Measurements from ENCODE around the gene SMARCD3. TPM values are rescaled to one million over a fixed set of nuclear protein-coding genes. Genes with fewer than 3 reads are reported as not detected.

SMARCD3 gene
- 145 TPM for total RNA-seq

DNA sequence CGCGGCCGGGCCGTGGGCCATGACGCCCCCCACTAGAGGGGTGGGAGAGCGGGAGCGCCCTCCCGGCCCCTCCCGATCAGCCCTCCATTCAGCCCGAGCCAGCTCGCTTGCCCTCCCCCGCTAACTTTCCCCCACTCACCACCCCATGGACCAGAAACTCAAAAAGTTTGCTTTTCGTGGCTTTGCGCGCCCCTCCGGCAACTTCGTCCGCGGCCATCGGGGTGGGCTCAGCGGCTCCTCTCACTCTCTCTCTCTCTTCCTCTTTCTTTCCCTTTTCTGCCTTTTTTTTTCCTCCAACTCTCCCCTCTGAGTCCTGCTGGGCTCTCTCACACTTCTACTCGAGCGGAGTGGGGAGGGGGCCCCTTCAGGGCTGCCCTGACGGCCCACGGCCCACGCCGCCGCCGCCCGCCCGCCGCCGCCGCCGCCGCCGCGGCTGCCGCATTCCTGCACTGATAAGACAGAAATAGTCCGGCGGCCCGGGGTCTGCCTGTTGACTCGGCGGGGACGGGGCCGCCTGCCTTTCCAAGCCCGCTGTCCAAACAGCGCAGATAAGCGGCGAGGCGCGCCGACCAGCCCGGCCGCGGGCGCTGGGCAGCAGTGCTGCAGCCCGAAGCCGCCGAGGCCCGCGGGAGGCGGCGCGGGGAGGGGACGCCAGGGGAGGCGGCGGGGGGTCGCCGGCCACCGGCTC, at the start of gene SMARCD3:
TSS of gene SMARCD3 (minus strand) at position 349 of the 688 bp plus-strand sequence. CDS start at position 217, 132 bp downstream.
- DNase-seq (ENCODE audit: low spot score in 2 of 2) (peak; percentile 76 to 86), FAIRE-seq (no peak)

- no peak for DNase-seq (ENCODE audit: low spot score in 2 of 2)
- FAIRE-seq = no peak
These were observed 47.9 kb upstream of the SMARCD3 start for GRCh38 chr7:151296202-151296992.

GRCh38 chr7:151292850-151293249, 44.4 kb upstream of the SMARCD3 start:
- FAIRE-seq = no peak
- no peak for DNase-seq (ENCODE audit: low spot score in 2 of 2)

DNA sequence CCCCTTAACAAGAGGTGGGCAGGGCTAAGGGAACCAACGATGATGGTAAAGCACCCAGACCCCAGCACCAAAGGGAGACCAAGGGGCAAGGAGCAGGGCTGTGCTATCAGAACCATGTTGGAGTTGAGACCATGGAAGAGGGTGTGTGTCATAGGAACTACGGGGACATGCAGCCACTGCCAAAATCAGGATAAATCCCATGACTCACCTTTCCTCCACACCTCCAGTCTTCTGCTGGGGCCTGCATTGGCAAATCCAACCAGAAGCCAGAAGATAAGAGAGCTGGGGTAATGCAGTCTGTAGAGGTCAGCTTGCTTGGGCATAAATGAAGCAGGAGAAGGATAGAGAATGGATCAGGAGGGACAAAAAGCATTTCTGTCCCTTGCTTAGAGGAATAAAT, 42.7 kb upstream of the SMARCD3 start:
- FAIRE-seq = no peak

GRCh38 chr7:151290355-151290760, 41.9 kb upstream of the SMARCD3 start:
- DNase-seq (ENCODE audit: low spot score in 2 of 2) (no peak), FAIRE-seq (no peak)

More for the DNA sequence above, 42.7 kb upstream of the SMARCD3 start:
- no peak for DNase-seq (ENCODE audit: low spot score in 2 of 2)

DNA sequence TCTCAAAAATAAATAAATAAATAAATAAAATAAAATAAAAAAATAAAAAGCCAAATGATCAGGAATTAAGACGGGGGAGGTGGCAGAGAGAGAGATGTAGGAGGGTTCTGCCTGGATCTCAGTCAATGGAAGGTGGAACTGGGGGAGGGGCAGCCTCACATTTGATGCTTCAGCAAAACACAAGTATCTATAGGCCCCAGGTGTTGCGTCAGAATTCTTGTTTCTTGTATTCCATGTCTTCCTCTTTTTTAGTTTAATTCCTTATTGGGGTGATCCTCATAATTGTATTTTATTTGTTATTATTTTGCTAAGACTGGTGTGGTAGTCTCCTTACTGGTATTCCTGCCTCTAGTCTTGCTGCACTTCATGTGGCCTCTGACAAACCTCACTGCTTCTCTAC, 41.4 kb upstream of the SMARCD3 start:
- DNase-seq (ENCODE audit: low spot score in 2 of 2) = no peak
- no peak for FAIRE-seq

- DNase-seq (ENCODE audit: low spot score in 2 of 2) (no peak), FAIRE-seq (no peak)
These were observed 37.7 kb upstream of the SMARCD3 start for GRCh38 chr7:151286148-151286547.

- DNase-seq (ENCODE audit: low spot score in 2 of 2) = no peak
- FAIRE-seq = no peak
These were observed 34.8 kb upstream of the SMARCD3 start for GRCh38 chr7:151283302-151283701.

DNA sequence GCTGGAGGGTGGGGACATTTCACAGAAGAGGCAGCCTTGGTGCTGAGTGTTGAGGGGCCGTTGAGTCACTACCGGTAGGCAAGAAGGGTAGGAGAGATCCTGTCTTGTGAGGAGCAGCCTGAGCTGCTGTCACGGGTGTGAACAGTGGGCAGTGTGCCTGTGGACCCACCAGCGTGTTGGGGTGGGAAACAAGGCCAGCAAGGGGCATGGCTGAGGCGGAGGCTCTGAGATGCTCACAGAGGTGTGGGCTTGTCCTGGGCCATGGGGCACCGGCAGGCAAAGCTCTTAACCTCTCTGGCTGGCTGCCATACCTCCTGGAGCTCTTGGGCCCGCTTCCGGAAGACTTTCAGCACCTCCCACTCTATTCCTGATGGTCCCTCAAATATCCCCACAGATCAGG, 33.6 kb upstream of the SMARCD3 start:
- FAIRE-seq (no peak), DNase-seq (ENCODE audit: low spot score in 2 of 2) (no peak)

DNA sequence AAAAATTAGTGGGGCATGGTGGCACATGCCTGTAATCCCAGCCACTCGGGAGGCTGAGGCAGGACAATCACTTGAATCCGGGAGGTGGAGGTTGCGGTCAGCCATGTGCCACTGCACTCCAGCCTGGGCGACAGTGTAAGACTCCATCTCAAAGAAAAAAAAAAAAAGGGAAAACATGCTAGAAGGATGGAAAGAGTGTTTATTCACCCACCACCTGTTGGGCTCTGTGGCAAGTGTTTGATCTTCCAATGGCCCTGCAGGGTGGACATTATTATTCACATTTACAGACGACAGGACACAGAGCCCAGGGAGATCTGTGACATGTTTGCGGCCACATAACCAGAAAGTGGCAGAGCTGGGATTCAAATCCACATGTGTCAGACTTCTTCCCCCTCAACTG, 33.2 kb upstream of the SMARCD3 start:
- FAIRE-seq (no peak), DNase-seq (ENCODE audit: low spot score in 2 of 2) (no peak)

GRCh38 chr7:151280388-151281019, 32.0 kb upstream of the SMARCD3 start:
- FAIRE-seq (no peak), DNase-seq (ENCODE audit: low spot score in 2 of 2) (no peak)

GRCh38 chr7:151279868-151280267, 31.4 kb upstream of the SMARCD3 start:
- FAIRE-seq = no peak
- DNase-seq (ENCODE audit: low spot score in 2 of 2) = no peak

DNA sequence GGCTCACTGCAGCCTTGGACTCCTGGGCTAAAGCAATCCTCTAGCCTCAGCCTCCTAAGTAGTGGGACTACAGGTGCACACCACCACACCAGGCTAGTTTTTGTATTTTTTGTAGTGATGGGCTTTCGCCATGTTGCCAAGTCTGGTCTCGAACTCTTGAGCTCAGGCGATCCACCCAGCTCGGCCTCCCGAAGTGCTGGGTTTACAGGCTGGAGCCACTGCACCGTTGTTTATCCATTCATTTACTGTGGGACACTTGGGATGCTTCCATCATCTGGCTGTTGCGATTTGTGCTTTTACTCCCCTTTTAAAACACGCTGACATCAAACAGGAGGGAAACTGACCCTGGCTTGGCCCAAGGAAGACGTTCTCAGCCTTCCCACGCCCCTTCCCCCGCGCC, 30.5 kb upstream of the SMARCD3 start:
- no peak for DNase-seq (ENCODE audit: low spot score in 2 of 2)
- no peak for FAIRE-seq

DNA sequence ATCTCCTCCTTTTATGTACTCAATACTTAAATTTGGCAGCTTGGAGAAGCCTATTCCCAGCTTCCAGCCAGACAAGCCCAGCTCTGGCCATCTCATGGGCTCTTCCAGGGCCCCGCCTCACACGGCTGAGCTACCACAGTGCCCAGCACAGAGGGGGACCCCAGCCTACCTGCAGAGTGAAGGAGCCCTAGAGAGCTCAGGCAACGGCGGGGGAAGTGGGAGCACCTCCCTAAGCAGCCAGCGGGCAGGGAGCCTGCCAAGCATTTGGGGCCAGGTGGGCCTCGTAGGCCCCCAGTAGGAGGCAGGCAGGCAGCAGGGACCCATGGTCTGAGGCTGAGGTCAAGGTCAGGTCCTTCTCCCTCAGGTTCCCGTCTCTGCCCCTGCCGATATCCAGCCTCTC, 29.1 kb upstream of the SMARCD3 start:
- FAIRE-seq (no peak), DNase-seq (ENCODE audit: low spot score in 2 of 2) (no peak)

- DNase-seq (ENCODE audit: low spot score in 2 of 2) = peak; percentile 75 to 79
- no peak for FAIRE-seq
These were observed 28.4 kb upstream of the SMARCD3 start for GRCh38 chr7:151276666-151277590.

DNA sequence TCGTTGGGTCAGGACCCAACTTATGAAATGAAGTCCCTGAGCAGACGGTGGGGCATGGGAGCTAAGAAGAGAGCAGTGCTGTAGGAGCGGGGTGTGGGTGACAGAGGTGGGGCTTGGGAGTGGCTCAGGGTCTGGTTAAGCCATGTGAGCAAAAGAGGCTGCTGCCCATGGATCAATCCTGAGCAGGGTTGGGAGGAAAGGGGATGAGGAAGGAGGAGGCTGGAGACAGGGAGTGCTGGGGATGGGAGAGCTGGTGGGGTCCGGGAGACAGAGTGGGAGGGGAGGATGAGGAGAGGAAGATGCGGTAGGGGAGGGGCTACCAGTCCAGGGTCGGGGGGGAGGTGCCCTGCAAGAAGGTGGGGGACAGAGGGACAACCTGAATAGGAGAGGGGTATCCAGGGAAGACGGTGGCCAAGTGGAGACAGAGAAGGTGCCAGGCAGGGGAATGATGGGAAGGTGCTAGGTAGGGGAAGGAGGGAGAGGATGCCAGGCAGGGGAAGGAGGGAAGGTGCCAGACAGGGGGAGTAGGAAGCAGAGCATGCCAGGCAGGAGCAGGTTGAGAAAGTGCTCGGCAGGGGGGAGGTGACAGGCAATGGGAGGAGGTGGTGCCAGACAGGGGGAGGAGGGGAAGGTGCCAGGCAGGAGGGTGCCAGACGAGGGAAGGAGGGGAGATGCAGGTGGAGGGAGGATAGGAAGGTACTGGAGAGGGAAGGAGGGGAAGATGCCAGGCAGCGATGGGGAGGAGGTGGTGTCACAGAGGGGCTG, 27.5 kb upstream of the SMARCD3 start:
- FAIRE-seq = no peak
- peak in 1 of 2 donors; percentile 59 for DNase-seq (ENCODE audit: low spot score in 2 of 2)

- no peak for FAIRE-seq
These were observed 26.7 kb upstream of the SMARCD3 start for GRCh38 chr7:151274936-151275812.

DNA sequence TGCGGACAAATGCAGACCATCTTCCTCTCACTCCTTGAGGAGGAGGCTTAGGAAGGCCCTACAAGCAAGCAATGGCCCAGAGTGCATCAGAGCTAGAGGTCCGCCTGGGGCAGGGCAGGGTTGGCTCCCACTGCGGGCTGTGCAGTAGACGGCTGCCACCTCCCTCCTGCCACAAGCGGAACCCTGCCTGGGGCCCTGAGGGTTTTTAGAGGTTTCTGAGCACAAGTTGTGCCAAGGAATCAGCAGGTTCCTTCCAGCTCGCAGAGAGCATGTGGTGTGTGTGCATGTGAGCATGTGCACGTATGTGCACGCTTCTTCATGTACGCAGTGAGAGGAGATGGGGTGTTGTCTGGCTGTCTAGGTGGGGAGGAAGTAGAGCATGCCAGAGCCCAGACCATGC, 25.9 kb upstream of the SMARCD3 start:
- DNase-seq (ENCODE audit: low spot score in 2 of 2) (no peak), FAIRE-seq (no peak)

More at GRCh38 chr7:151274936-151275812, 26.7 kb upstream of the SMARCD3 start:
- DNase-seq (ENCODE audit: low spot score in 2 of 2) = no peak

All from frontal cortex (tissue), 4 donors.